Endothelial cell of umbilical vein (primary cell): ENCODE data around the gene CIROP. TPM values are rescaled to one million over a fixed set of nuclear protein-coding genes. Genes with fewer than 3 reads are reported as not detected.

Source experiments
- BruUV-seq: library from RNA; stranded (reverse); fragments of 400-500 nt; replicated peaks from 2 replicates; lab custom pipeline; 2021; lab: Mats Ljungman, UMichigan
- CTCF ChIA-PET: fragments of 300-600, 350-600 bp; sonication (Branson Sonifier 250); formaldehyde crosslinking; loops from one replicate; lab custom pipeline; 2021; ENCODE audit warnings: antibody characterized with exemption, inconsistent platforms; lab: Charles Lee
- POLR2A ChIA-PET: fragments of 300-600, 350-600 bp; sonication (Branson Sonifier 250); formaldehyde crosslinking; loops from one replicate; lab custom pipeline; 2021; ENCODE audit warnings: antibody characterized with exemption, inconsistent platforms; lab: Charles Lee
- DNase-seq: peaks from one replicate; pipeline ENCODE4 v3.0.0-alpha.2; 2011; ENCODE audit warnings: low read depth, low spot score
- FAIRE-seq: peaks from 2 replicates; lab custom pipeline; 2011; peaks lifted over from hg19 to GRCh38; lab: Jason Lieb, UNC
- H2AFZ ChIP-seq: 2 replicates; pipeline ENCODE4 v1.6.0; 2012; ENCODE audit warnings: low read depth, low read length, control low read depth, inconsistent platforms
- H3K27ac ChIP-seq: 2 replicates; pipeline ENCODE4 v1.5.1; 2011; ENCODE audit warnings: low read depth, mild to moderate bottlenecking, control low read depth, low read length, moderate library complexity; ENCODE audit not compliant: insufficient read depth
- H3K27me3 ChIP-seq, 2 experiments: 2 replicates each; pipeline versions ENCODE4 v1.6.0 to v1.6.1; 2011; ENCODE audit warnings: low read length in 2 of 2, mixed read lengths in 1 of 2; ENCODE audit not compliant: control insufficient read depth in 2 of 2, insufficient read depth in 2 of 2
- H3K36me3 ChIP-seq, 2 experiments: 2 replicates in 1 of 2; 3 replicates in 1 of 2; pipeline ENCODE4 v1.5.1; 2011; ENCODE audit warnings: low read length in 2 of 2, mild to moderate bottlenecking in 1 of 2, moderate library complexity in 1 of 2; ENCODE audit not compliant: control insufficient read depth in 2 of 2, insufficient read depth in 2 of 2; ENCODE audit errors: extremely low read depth in 1 of 2
- H3K4me1 ChIP-seq: 3 replicates; pipeline ENCODE4 v1.5.1; 2011; ENCODE audit warnings: mild to moderate bottlenecking, low read length; ENCODE audit not compliant: control insufficient read depth, insufficient read depth; ENCODE audit errors: extremely low read depth
- H3K4me2 ChIP-seq: 2 replicates; pipeline ENCODE4 v1.6.1; 2011; ENCODE audit warnings: low read length, control low read depth, mixed read lengths; ENCODE audit not compliant: insufficient read depth
- H3K4me3 ChIP-seq, 3 experiments: fragments of 200-600 bp in 1 of 3; sonication (generic), shearing (Covaris generic) in 1 of 3; replicated peaks in 1 of 3; 2 replicates each; pipeline ENCODE4 v1.5.1; 2011 to 2016; ENCODE audit warnings: control low read depth in 3 of 3, low read length in 3 of 3, mild to moderate bottlenecking in 2 of 3, inconsistent platforms in 1 of 3, low read depth in 1 of 3, moderate library complexity in 1 of 3; ENCODE audit not compliant: insufficient read depth in 1 of 3
- H3K79me2 ChIP-seq: 2 replicates; pipeline ENCODE4 v1.6.0; 2012; ENCODE audit warnings: low read length, inconsistent platforms; ENCODE audit not compliant: control insufficient read depth, insufficient read depth
- H3K9ac ChIP-seq: replicated peaks from 2 replicates; pipeline ENCODE3; 2011; ENCODE audit warnings: low read length, control low read depth; ENCODE audit not compliant: insufficient read depth; ENCODE audit errors: extremely low read depth
- H3K9me1 ChIP-seq: replicated peaks from 3 replicates; pipeline ENCODE4 v1.6.0; 2011; ENCODE audit warnings: mild to moderate bottlenecking, low read length; ENCODE audit not compliant: control insufficient read depth, insufficient read depth; ENCODE audit errors: extremely low read depth
- H3K9me3 ChIP-seq: replicated peaks from 2 replicates; pipeline ENCODE4 v1.5.1; 2012; ENCODE audit warnings: low read length, inconsistent platforms; ENCODE audit not compliant: control insufficient read depth, insufficient read depth
- H4K20me1 ChIP-seq: replicated peaks from 2 replicates; pipeline ENCODE3; 2011; ENCODE audit warnings: mild to moderate bottlenecking, low read length; ENCODE audit not compliant: control insufficient read depth, insufficient read depth; ENCODE audit errors: extremely low read depth
- CTCF ChIP-seq, 2 donors: IDR thresholded peaks; 1 replicate in 1 of 2; 2 replicates in 1 of 2; pipeline ENCODE4 v1.5.1; 2011; ENCODE audit warnings: low read length in 2 of 2, mild to moderate bottlenecking in 2 of 2, moderate library complexity in 2 of 2, control low read depth in 1 of 2, inconsistent platforms in 1 of 2, low read depth in 1 of 2; ENCODE audit not compliant: insufficient read depth in 1 of 2; ENCODE audit errors: extremely low read depth in 1 of 2
- EZH2 ChIP-seq: IDR thresholded peaks from 2 replicates; pipeline ENCODE4 v1.6.1; 2012; ENCODE audit warnings: borderline replicate concordance, low read depth, mild to moderate bottlenecking, moderate library complexity, low read length, inconsistent platforms; ENCODE audit not compliant: severe bottlenecking
- FOS ChIP-seq: IDR thresholded peaks from 2 replicates; pipeline ENCODE4 v1.6.1; 2011; ENCODE audit warnings: mild to moderate bottlenecking, low read length, moderate library complexity, borderline replicate concordance; ENCODE audit not compliant: insufficient read depth
- GATA2 ChIP-seq: IDR thresholded peaks from 2 replicates; pipeline ENCODE4 v1.7.0; 2011; ENCODE audit warnings: low read depth, mild to moderate bottlenecking, moderate library complexity, mixed read lengths, low read length; ENCODE audit not compliant: insufficient read length, insufficient read depth
- JUN ChIP-seq: IDR thresholded peaks from 2 replicates; pipeline ENCODE4 v1.6.1; 2011; ENCODE audit warnings: borderline replicate concordance, low read depth; ENCODE audit not compliant: insufficient read length, insufficient read depth
- MYC ChIP-seq: IDR thresholded peaks from one replicate; pipeline ENCODE4 v1.6.1; 2011; ENCODE audit warnings: mild to moderate bottlenecking, low read depth, low read length
- POLR2A ChIP-seq: IDR thresholded peaks from 2 replicates; pipeline ENCODE4 v1.6.1; 2012; ENCODE audit warnings: low read depth, mild to moderate bottlenecking, control low read depth, low read length
- POLR2AphosphoS5 ChIP-seq: IDR thresholded peaks from 2 replicates; pipeline ENCODE4 v1.6.1; 2012; ENCODE audit warnings: low read depth, mild to moderate bottlenecking, control low read depth, low read length, moderate library complexity; ENCODE audit not compliant: insufficient read depth
- dilution Hi-C: fragments of 300-500 bp; cut with MboI; formaldehyde crosslinking; loops from one replicate; pipeline ENCODE4 v1.15.0; 2019; ENCODE audit warnings: low sequenced_read_pairs; ENCODE audit not compliant: extremely low pct_ligation_motif_present
- intact Hi-C: fragments of 100-400 bp; cut with micrococcal nuclease; formaldehyde crosslinking; loops from one replicate; pipeline ENCODE4 v1.10.0; 2022
- polyA plus RNA-seq, 4 experiments: library from polyadenylated mRNA; depleted of rRNA in 3 of 4; stranded (reverse) in 3 of 4; unstranded in 1 of 4; fragments of >200 nt; gene quantifications; 2 replicates each; pipeline versions ENCODE4 v1.2.1 to v1.2.3, GENCODE V29; 2011 to 2012; ENCODE audit warnings: missing spikeins in 1 of 4
- total RNA-seq: library from RNA; stranded (reverse); gene quantifications from 2 replicates; pipeline ENCODE4 v1.2.3, GENCODE V29; 2021
- TF ChIP-seq, protein P1 (sequence below): IDR thresholded peaks from 2 replicates; pipeline ENCODE4 v1.6.1; 2011; ENCODE audit not compliant: insufficient read depth, insufficient read length

The CIROP gene
- total and polyA plus RNA-seq, 2 donors (not counting 3 experiments of a cell fraction or from before 2014, with no cell fraction given): not detected

DNA sequence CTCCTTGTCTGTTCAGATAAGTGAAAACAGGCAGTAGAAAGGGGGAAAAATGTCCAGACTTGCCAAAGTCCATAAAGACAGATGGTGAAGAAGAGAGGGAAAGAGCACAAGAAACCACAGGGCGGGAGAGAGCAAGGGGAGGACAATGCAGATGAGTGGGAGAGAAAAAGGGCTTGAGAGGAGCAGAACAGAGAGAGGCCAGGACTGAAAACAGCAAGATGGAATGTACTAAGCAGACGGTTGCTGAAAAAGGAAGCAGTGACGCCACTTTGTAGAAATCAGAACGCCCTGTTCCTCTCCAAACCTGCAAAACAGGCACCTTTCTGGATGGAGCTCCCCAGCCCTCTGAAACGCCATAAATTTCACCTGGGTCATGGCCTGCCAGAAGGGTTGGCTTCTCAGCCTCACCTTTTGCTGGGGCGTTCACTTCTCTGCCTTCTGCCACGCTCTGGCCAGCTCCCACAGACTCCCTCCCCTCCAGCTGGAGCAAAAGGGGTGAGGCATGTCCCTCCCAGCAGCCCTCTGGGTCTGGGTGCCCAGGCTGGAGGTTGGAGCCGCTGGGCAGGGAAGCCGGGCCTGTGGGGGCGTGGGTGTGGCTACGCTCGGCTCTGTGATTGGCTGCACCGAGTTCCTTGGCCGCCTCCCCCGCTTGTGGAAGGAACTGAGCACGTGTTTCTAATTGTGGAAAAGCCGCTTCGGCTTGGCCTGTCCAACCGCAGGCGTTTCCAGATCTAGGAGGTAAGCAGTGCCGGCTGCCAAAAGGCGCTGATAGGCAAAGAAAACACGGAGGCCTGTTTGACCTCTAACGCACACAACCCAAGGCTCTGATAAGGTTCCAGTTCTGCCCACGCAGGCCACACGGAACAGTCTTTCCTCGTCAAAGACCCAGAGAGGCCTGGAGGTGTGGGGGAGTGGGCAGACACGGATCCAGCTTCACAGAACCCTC is 49.3 kb upstream of the CIROP start:
- Histone ChIP-seq H3K9me1 (no peaks in the 10 kb centered on the region), H2AFZ (peak overlapping the region; percentile 92), H3K4me3 (no peak overlapping the region), H3K79me2 (no peaks in the 10 kb centered on the region), H4K20me1 (no peaks in the 10 kb centered on the region), H3K36me3 (no peaks in the 10 kb centered on the region), H3K4me2 (no peak overlapping the region), H3K4me1 (peaks cover 17% of the 10 kb centered on the region), H3K9ac (no peak overlapping the region), H3K27me3 (no peaks in the 10 kb centered on the region), H3K9me3 (no peaks in the 10 kb centered on the region), H3K27ac (no peak overlapping the region)
- FAIRE-seq (peak; percentile 62), DNase-seq (peak; percentile 61)
- intact Hi-C loops: loop anchor here (2.0 kb wide), 1 partner anchor 29 kb away; the partner anchor contains the start of gene SLC7A8
- dilution Hi-C loops: no loop called here
- ChIA-PET CTCF (interaction anchor here (0.7 to 1.8 kb wide), 3 partner anchors 14 to 33 kb away, joined by 3 to 31 read pairs (median 6); no protein-coding TSS in a partner anchor), POLR2A (no interaction called here)
- no TSS peak for BruUV-seq
- TF ChIP-seq MYC: no peak
- TF ChIP-seq, protein P1, sequence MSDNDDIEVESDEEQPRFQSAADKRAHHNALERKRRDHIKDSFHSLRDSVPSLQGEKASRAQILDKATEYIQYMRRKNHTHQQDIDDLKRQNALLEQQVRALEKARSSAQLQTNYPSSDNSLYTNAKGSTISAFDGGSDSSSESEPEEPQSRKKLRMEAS: peak; percentile 87

GRCh38 chr14:23151342-23151741 is 46.6 kb upstream of the CIROP start:
- H3K27me3 ChIP-seq: no peaks in the 10 kb centered on the region
- H3K9me3 ChIP-seq: no peaks in the 10 kb centered on the region
- H3K9ac ChIP-seq: no peak overlapping the region
- no peaks in the 10 kb centered on the region for H4K20me1 ChIP-seq
- ChIA-PET POLR2A (interaction anchor here (0.7 kb wide), 1 partner anchor 30 kb away, joined by 11 read pairs; no protein-coding TSS in a partner anchor), CTCF (interaction anchor here (2.6 kb wide), 1 partner anchor 30 kb away, joined by 24 read pairs; no protein-coding TSS in a partner anchor)
- H3K27ac ChIP-seq: no peak overlapping the region
- TF ChIP-seq POLR2AphosphoS5: no peak
- TF ChIP-seq JUN: no peak
- TF ChIP-seq FOS: no peak
- TF ChIP-seq GATA2: no peak
- TF ChIP-seq MYC: no peak
- TF ChIP-seq EZH2: no peak
- no peak for TF ChIP-seq POLR2A
- no peak for TF ChIP-seq CTCF (IDR thresholded peaks at IDR 0.05; ENCODE audit: extremely low read depth in 1 of 2, insufficient read depth in 1 of 2, low read depth in 1 of 2, low read length in 2 of 2)
- TF ChIP-seq, protein P1: no peak
- no peak for DNase-seq
- dilution Hi-C loops: no loop called here
- H2AFZ ChIP-seq: no peak overlapping the region
- H3K79me2 ChIP-seq: no peaks in the 10 kb centered on the region
- no peaks in the 10 kb centered on the region for H3K9me1 ChIP-seq
- H3K36me3 ChIP-seq: no peaks in the 10 kb centered on the region
- no peak for FAIRE-seq
- intact Hi-C loops: no loop called here
- peaks cover 17% of the 10 kb centered on the region for H3K4me1 ChIP-seq
- H3K4me3 ChIP-seq: no peak overlapping the region
- no TSS peak for BruUV-seq
- no peak overlapping the region for H3K4me2 ChIP-seq
